CD4-positive, alpha-beta T cell treated with Interferon gamma for 1 hour (primary cell): ENCODE data around the gene C2.
"Not testable (repeated sequence)": the region's sequence is repeated elsewhere in the genome, so short reads cannot be mapped to it uniquely, and the experiment has no call there.

Source experiments
- DNase-seq: peaks from one replicate; pipeline ENCODE4 v3.0.0-alpha.2; 2020

Gene C2

DNA sequence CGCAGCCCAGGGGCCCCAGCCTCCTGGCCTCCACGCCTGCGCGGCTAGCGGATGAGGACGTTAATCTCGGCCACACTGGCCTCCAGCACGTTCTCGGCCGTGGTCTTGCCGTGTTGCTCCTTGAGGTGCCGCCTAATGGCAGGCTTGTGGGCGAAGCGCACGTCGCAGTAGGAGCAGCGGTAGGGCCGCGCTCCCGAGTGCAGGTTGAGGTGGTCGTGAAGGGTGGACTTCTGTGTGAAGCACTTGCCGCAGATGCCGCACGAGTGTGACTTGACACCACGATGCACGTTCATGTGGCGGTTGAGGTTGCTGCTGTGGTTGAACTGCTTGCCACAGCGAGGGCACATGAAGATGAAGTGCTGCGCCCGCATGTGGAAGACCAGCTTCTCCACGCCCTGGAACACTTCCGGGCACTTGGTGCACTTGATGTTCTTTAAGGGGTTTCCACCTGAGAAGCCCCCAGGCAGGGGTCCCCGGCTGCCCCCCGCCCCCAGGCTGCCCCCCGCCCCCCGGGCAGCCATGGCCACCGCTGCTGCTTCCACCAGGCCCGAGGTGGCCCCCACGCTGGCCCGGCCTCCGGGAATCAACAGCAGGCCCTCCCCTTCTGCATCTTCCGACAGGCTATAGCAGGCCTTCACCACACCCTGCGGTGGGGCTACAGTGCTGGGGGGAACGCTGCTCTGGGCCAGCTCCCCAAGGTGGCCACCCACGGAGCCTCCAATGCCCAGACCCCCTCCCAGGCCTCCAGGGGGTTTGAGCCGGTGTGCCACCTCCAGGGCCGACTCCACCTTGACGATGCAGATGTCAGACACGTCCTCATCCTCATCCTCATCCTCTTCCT, 27.4 kb upstream of the C2 start:
- DNase-seq: no peak

- no peak for DNase-seq
Measured at GRCh38 chr6:31900917-31901414, 26.6 kb upstream of the C2 start.

GRCh38 chr6:31901415-31901952, 26.0 kb upstream of the C2 start:
- peak; percentile 64 for DNase-seq

DNA sequence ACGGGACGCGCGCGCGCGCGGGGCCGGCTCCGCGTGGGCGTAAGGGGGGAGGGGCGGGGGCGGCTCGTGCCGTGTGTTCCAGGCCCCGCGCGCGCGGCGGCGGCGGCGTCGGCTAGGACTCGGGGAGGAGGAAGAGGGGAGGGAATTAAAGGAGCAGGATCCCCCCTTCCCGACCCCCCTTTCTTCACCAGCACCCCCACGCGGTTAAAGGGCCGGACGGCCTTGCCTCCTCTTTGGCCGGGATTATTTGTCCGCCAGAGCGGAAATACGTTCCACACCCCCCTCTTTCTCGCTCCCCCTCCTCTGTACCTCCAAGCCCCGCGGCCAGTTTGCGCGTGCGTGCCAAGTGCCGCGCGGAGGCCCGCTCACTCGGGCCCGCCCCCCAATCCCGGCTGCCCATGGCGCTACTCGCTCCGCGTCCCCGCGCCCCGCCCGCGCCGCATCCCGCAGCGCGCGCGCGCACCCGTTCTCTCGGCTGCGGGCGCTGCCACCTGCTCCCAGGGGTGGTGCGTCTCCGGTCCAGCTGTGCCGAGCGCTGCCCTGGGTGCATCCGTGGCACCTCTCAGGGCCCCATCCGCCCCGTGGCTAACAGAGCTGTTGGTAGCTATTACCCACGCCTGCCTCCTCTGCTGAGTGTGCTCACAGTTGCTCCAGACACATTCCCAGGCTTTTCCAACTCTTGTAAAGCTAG, 25.4 kb upstream of the C2 start, which contains the start of gene ZBTB12:
Gene ZBTB12, minus strand, starts transcription at position 134 of the 691 bp plus-strand sequence. CDS start 781 bp downstream, outside the sequence.
- peak; percentile 90 for DNase-seq

GRCh38 chr6:31903957-31904356, 23.6 kb upstream of the C2 start:
- no peak for DNase-seq

DNA sequence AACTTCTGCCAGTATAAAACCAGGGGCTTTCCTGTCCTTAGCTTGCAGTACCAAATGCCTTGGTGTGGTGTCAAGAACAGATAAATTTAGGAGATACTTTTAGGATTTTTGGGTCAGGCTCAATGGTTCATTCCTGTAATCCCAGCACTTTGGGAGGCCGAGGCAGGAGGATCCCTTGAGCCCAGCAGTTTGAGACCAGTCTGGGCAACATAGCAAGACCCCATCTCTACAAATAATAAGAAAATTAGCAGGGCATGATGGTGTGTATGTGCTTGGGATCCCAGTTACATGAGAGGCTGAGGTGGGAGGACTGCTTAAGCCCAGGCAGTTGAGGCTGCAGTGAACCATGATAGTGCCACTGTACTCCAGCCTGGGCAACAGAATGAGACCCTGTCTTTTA, 22.5 kb upstream of the C2 start:
- no peak for DNase-seq

GRCh38 chr6:31906122-31906521, 21.4 kb upstream of the C2 start:
- DNase-seq: no peak

GRCh38 chr6:31906727-31907126, 20.8 kb upstream of the C2 start:
- not testable (repeated sequence) for DNase-seq

DNA sequence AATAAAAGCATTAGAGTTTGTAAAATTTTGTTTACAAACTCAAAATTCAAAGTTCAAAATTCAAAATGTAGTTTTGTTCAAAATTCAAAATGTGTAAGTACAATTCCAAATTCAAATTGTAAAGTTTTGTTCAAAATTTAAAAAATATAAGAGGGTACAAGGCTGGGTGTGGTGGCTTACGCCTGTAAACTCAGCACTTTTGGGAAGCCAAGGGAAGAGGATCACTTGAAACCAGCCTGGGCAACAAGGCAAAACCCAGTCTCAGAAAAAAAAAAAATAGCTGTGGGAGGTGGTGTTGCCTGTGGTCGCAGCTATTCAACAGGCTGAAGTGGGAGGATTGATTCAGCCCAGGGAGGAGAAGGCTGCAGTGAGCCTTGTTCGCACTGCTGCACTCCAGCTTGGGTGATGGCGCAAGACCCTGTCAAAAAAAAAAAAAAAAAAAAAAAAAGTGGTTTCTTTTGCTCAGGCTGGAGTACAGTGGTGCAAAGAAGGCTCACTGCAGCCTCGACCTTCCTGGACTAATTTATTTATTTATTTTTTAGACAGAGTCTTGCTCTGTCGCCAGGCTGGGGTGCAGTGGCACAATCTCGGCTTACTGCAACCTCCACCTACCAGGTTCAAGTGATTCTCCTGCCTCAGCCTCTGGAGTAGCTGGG, 20.2 kb upstream of the C2 start:
- DNase-seq: no peak

DNA sequence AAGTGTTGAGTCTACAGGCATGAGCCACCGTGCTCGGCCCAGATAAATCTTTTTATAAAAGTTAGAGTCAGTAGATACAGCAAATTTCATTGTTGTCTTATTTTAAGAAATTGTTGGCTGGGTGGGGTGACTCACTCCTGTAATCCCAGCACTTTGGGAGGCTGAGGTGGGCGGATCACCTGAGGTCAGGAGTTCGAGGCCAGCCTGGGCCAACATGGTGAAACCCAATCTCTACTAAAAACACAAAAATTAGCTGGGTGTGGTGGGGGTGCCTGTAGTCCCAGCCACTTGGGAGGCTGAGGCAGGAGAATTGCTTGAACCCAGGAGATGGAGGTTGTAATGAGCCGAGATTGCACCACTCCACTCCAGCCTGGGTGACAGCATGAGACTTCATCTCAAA, 19.3 kb upstream of the C2 start:
- not testable (repeated sequence) for DNase-seq

DNA sequence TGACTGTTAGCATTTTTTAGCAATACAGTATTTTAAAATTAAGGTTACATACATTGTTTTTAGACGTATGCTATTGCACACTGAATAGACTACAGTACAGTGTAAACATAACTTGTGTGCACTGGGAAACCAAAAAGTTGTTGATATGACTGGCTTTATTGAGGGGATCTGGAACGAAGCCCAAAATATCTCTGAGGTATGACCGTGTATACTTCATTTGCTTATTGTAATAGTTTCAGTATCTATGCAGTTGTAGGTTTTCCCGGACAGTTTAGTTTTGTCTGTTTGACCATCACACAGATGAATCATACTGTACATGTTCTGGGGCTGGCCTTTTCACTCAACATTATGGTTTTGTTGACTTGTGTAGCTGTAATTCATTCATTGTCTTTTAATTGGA, 18.7 kb upstream of the C2 start:
- no peak for DNase-seq

GRCh38 chr6:31909298-31909697, 18.2 kb upstream of the C2 start:
- not testable (repeated sequence) for DNase-seq

DNA sequence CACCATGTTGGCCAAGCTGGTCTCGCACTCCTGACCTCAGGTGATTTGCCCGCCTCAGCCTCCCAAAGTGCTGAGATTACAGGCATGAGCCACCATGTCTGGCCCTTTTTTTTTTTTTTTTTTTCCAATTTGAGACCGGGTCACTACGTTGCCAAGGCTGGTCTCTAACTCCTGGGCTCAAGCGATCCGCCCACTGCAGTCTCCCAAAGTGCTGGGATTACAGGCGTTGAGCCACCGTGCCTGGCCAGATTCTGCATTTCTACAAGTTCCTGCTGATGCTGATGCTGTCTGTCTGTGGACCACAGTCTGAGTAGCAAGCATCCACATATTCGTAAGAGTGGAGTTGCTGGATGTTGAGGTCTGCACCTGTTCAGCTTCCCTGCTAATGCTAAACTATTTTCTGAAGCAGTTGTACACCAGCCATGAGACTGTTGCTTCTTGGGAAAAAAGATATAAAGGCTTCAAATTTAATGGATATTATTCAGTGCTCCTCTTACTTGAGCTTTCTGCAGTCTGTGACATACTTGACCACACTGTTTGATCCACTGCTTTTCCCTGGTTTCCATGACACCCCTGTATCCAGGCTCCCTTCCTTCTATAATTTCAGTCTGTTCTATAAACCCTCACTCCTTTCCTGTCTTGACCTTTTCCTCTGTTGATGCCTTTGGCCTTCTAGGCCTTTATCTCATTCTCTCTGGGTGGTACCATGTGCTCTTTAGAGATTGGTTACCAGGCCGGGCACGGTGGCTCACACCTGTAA, 15.5 kb upstream of the C2 start:
- no peak for DNase-seq

GRCh38 chr6:31915351-31915750, 12.2 kb upstream of the C2 start:
- no peak for DNase-seq

GRCh38 chr6:31915756-31916155, 11.8 kb upstream of the C2 start:
- DNase-seq: no peak

DNA sequence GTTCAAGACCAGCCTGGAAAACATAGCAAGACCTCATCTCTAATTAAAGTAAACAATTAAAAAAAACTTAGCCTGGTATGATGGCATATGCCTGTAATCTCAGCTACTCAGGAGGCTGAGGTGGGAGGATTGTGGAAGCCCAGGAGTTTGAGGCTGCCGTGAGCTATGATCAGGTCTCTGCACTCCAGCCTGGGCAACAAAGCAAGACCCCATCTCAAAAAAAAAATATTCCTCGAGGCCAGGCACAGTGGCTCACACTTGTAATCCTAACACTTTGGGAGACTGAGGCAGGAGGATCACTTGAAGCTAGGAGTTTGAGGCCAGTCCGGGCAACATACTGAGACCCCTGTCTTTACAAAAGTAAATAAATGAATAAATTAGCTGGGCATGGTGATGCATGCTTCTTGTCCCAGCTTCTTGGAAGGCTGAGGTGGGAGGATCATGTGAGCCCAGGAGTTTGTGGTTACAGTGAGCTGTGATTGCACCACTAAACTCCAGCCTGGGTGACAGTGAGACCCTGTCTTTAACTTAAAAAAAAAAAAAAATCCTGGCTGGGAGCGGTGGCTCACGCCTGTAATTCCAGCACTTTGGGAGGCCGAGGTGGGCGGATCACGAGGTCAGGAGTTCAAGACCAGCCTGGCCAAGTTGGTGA, 9.3 kb upstream of the C2 start:
- DNase-seq: no peak

GRCh38 chr6:31919624-31920303, 7.8 kb upstream of the C2 start:
- DNase-seq: no peak

GRCh38 chr6:31920811-31921210, 6.7 kb upstream of the C2 start:
- no peak for DNase-seq

- no peak for DNase-seq
Measured at GRCh38 chr6:31922942-31923341, 4.6 kb upstream of the C2 start.

DNA sequence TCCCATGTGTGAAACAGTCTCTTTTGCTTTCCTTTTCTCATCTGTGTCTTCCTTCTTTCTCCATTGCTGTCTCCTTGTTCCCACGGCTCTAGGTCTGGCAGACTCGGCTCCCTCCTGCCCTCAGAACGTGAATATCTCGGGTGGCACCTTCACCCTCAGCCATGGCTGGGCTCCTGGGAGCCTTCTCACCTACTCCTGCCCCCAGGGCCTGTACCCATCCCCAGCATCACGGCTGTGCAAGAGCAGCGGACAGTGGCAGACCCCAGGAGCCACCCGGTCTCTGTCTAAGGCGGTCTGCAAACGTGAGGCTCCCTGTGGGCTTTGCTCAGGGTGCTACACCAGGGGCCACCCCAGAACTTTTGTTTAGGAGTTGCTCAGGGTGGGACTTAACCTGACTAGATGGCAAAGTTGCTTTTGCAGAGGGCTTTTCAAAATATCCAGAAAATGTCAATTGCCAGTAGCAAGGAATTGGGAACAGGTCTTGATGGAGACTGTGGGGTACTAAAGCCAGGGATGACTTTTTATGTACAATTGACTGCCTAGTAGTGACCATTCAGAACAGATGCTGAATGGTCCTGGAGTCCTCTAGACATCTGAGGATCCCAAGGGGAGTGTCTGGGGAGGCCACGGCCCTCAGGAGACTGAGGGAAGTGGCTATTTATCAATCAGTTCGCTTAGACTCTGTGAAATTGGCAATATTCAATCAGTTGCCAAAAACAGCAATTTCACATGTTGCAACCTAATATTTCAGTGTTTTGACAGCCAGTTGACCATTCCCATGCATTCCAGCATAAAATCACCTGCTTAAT, 550 bp downstream of the C2 start:
- no peak for DNase-seq

DNA sequence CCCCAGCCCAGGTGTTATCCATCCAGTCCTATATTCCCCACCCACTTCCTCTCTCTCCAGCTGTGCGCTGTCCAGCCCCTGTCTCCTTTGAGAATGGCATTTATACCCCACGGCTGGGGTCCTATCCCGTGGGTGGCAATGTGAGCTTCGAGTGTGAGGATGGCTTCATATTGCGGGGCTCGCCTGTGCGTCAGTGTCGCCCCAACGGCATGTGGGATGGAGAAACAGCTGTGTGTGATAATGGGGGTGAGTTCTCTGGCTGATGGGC, 1.1 kb downstream of the C2 start:
- no peak for DNase-seq
